ENCODE measurements around the gene GLG1.

GRCh38 chr16:74500907-74501306, 106.0 kb downstream of the GLG1 start:
- no peak for TF ChIP-seq CTCF (IDR thresholded peaks at IDR 0.05; ENCODE audit: poor library complexity)
- TF ChIP-seq EZH2 (IDR thresholded peaks at IDR 0.05; ENCODE audit: borderline replicate concordance), result no peak
- no peak for TF ChIP-seq EZH2phosphoT487 (IDR thresholded peaks at IDR 0.05; ENCODE audit: low read depth, severe bottlenecking, unreplicated experiment)
